Activated B cell treated with CpG ODN at 0.5 μM for 24 hours (primary cell): ENCODE measurements around the gene C6orf62. TPM values are rescaled to one million over a fixed set of nuclear protein-coding genes. Genes with fewer than 3 reads are reported as not detected.

Source experiments
- ATAC-seq: fragments of 200-7000 bp; cut with Tn5 transposase; one replicate; pipeline ENCODE4 v1.10.0; 2021; ENCODE audit warnings: low read depth, mild to moderate bottlenecking, moderate library complexity
- CTCF ChIA-PET: fragments of 350-600 bp; sonication (Branson Sonifier 250); formaldehyde crosslinking; loops from one replicate; lab custom pipeline; 2021; ENCODE audit warnings: antibody characterized with exemption; lab: Charles Lee
- POLR2A ChIA-PET: fragments of 350-600 bp; sonication (Branson Sonifier 250); formaldehyde crosslinking; loops from one replicate; lab custom pipeline; 2021; ENCODE audit warnings: antibody characterized with exemption; lab: Charles Lee
- DNase-seq: peaks from one replicate; pipeline ENCODE4 v3.0.0; 2022
- H3K27ac Mint-ChIP-seq: one replicate; pipeline ENCODE4 v1.8.0; 2020; ENCODE audit warnings: mixed read lengths
- H3K27me3 Mint-ChIP-seq: one replicate; pipeline ENCODE4 v1.8.0; 2021; ENCODE audit warnings: mixed read lengths
- H3K36me3 Mint-ChIP-seq: one replicate; pipeline ENCODE4 v1.8.0; 2021; ENCODE audit warnings: low read depth, mixed read lengths
- H3K4me1 Mint-ChIP-seq: one replicate; pipeline ENCODE4 v1.8.0; 2021; ENCODE audit warnings: mixed read lengths
- H3K4me3 Mint-ChIP-seq: one replicate; pipeline ENCODE4 v1.8.0; 2020; ENCODE audit warnings: mild to moderate bottlenecking, mixed read lengths
- H3K9me3 Mint-ChIP-seq: one replicate; pipeline ENCODE4 v1.8.0; 2020; ENCODE audit warnings: mixed read lengths
- intact Hi-C: fragments of 100-400 bp; cut with micrococcal nuclease; formaldehyde crosslinking; loops from one replicate; pipeline ENCODE4 v1.15.1; 2024
- total RNA-seq: library from RNA; stranded (reverse); gene quantifications from 2 replicates; pipeline ENCODE4 v1.2.3, GENCODE V29; 2022
- TF ChIP-seq, protein P1 (sequence below): fragments of 200-600 bp; IDR thresholded peaks from one replicate; pipeline ENCODE4 v1.8.0; 2022; ENCODE audit warnings: antibody characterized with exemption, mild to moderate bottlenecking

Gene C6orf62
- total RNA-seq, 1 donor from 2014 or later, result 135 TPM

GRCh38 chr6:24710519-24711303 is 8.2 kb downstream of the C6orf62 start:
- Mint-ChIP-seq H3K4me3 (no peak overlapping the region), H3K27ac (peak overlapping the region; percentile 21), H3K27me3 (no peaks in the 10 kb centered on the region), H3K36me3 (peaks cover 90% of the 10 kb centered on the region), H3K9me3 (no peaks in the 10 kb centered on the region), H3K4me1 (peaks cover 51% of the 10 kb centered on the region)
- intact Hi-C loops, result no loop called here
- DNase-seq, result no peak
- TF ChIP-seq, protein P1, sequence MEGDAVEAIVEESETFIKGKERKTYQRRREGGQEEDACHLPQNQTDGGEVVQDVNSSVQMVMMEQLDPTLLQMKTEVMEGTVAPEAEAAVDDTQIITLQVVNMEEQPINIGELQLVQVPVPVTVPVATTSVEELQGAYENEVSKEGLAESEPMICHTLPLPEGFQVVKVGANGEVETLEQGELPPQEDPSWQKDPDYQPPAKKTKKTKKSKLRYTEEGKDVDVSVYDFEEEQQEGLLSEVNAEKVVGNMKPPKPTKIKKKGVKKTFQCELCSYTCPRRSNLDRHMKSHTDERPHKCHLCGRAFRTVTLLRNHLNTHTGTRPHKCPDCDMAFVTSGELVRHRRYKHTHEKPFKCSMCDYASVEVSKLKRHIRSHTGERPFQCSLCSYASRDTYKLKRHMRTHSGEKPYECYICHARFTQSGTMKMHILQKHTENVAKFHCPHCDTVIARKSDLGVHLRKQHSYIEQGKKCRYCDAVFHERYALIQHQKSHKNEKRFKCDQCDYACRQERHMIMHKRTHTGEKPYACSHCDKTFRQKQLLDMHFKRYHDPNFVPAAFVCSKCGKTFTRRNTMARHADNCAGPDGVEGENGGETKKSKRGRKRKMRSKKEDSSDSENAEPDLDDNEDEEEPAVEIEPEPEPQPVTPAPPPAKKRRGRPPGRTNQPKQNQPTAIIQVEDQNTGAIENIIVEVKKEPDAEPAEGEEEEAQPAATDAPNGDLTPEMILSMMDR, result no peak
- ChIA-PET CTCF (no interaction called here), POLR2A (interaction anchor here (1.1 kb wide), 1 partner anchor 8 kb away, joined by 7 read pairs; the partner anchor contains the start of gene C6orf62)
- ATAC-seq, result no peak

DNA sequence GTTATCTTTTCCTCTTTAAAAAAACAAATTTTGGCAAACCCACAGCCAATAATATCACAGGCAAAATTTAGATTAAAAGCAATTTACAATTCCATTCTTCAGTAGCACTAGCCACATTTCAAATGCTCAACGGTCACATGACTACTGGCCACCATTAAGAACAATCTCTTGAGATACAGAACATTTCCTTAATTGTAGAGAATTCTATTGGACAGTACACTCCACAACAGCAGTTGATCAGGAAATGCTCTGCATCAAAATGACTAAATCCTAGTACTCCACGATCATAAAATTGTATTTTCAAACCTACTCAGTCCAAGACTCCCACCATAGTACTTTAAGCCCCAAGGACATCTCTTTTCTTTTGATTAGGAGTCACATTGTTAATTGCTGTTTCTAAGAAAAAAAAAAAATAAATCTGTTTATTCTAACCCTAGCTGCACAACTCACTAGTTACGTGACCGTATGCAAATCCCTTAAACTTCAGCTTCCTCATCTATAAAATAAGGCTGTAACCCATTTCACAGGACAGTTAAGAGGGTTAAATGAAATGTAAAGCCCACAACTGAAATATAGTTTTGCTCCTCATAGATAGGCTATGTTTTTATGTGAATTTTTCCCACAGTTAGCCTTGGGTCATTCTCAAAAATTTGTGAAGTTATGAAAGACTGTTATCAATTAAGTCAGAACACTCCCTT is 9.8 kb downstream of the C6orf62 start:
- H3K27me3 Mint-ChIP-seq, result no peaks in the 10 kb centered on the region

GRCh38 chr6:24708612-24709011 is 10.3 kb downstream of the C6orf62 start:
- CTCF ChIA-PET, result interaction anchor here (0.6 to 2.0 kb wide), 2 partner anchors 50 to 128 kb away, joined by 3 to 6 read pairs; no protein-coding TSS in a partner anchor
- POLR2A ChIA-PET, result interaction anchor here (1.1 to 2.0 kb wide), 2 partner anchors 11 to 42 kb away, joined by 3 to 7 read pairs; no protein-coding TSS in a partner anchor
- ATAC-seq, result no peak
- TF ChIP-seq, protein P1, result no peak
- Mint-ChIP-seq H3K36me3 (peaks cover 90% of the 10 kb centered on the region), H3K4me1 (peaks cover 40% of the 10 kb centered on the region), H3K4me3 (no peak overlapping the region), H3K27ac (no peak overlapping the region), H3K9me3 (no peaks in the 10 kb centered on the region), H3K27me3 (no peaks in the 10 kb centered on the region)
- intact Hi-C loops, result no loop called here
- DNase-seq, result no peak

More for the DNA sequence above, 9.8 kb downstream of the C6orf62 start:
- intact Hi-C loops, result no loop called here
- DNase-seq (no peak), ATAC-seq (peak; percentile 25)
- ChIA-PET CTCF (interaction anchor here (2.0 kb wide), 1 partner anchor 128 kb away, joined by 6 read pairs; no protein-coding TSS in a partner anchor), POLR2A (interaction anchor here (1.0 to 2.0 kb wide), 3 partner anchors 11 to 43 kb away, joined by 3 to 7 read pairs (median 3); no protein-coding TSS in a partner anchor)
- TF ChIP-seq, protein P1, result no peak
- H3K4me1 Mint-ChIP-seq, result peaks cover 44% of the 10 kb centered on the region
- H3K36me3 Mint-ChIP-seq, result peaks cover 90% of the 10 kb centered on the region
- H3K9me3 Mint-ChIP-seq, result no peaks in the 10 kb centered on the region
- H3K27ac Mint-ChIP-seq, result peak overlapping the region; percentile 5
- no peak overlapping the region for H3K4me3 Mint-ChIP-seq

- H3K4me3 Mint-ChIP-seq, result no peak overlapping the region
- H3K27ac Mint-ChIP-seq, result no peak overlapping the region
- H3K36me3 Mint-ChIP-seq, result peaks cover 84% of the 10 kb centered on the region
- no peak for DNase-seq
- CTCF ChIA-PET, result interaction anchor here (0.9 to 1.2 kb wide), 2 partner anchors 15 to 121 kb away, joined by 3 to 4 read pairs; no protein-coding TSS in a partner anchor
- TF ChIP-seq, protein P1, result no peak
- H3K9me3 Mint-ChIP-seq, result no peaks in the 10 kb centered on the region
- H3K27me3 Mint-ChIP-seq, result no peaks in the 10 kb centered on the region
- POLR2A ChIA-PET, result interaction anchor here (0.7 to 1.1 kb wide), 2 partner anchors 209 to 453 kb away, joined by 3 to 5 read pairs; no protein-coding TSS in a partner anchor
- no peak for ATAC-seq
- peaks cover 28% of the 10 kb centered on the region for H3K4me1 Mint-ChIP-seq
- intact Hi-C loops, result loop anchor here (2.0 kb wide), 1 partner anchor 14 kb away; the partner anchor contains the start of gene C6orf62
These were observed 14.5 kb downstream of the C6orf62 start for GRCh38 chr6:24704468-24704867.
